GM18519 (cell line): ENCODE measurements around the gene HMGXB3.

Experiments used
- ATAC-seq: cut with Tn5 transposase; IDR thresholded peaks from one replicate; pipeline ENCODE4 v1.9.1; 2021; ENCODE audit warnings: mild to moderate bottlenecking, moderate library complexity; ENCODE audit not compliant: unreplicated experiment, low FRiP score

HMGXB3 gene

GRCh38 chr5:149981206-149981605 lies 19.3 kb upstream of the HMGXB3 start:
- ATAC-seq, result no peak

GRCh38 chr5:149982505-149982904 lies 18.0 kb upstream of the HMGXB3 start:
- no peak for ATAC-seq

GRCh38 chr5:149988126-149988525 lies 12.4 kb upstream of the HMGXB3 start:
- no peak for ATAC-seq

- no peak for ATAC-seq
Measured at GRCh38 chr5:149990518-149991376, 9.8 kb upstream of the HMGXB3 start.

- ATAC-seq, result no peak
Measured at GRCh38 chr5:149993471-149993870, 7.1 kb upstream of the HMGXB3 start.

- no peak for ATAC-seq
Measured at GRCh38 chr5:149995385-149996204, 4.9 kb upstream of the HMGXB3 start.

GRCh38 chr5:149996205-149996890 lies 4.2 kb upstream of the HMGXB3 start:
- no peak for ATAC-seq

GRCh38 chr5:149998281-149998680 lies 2.3 kb upstream of the HMGXB3 start:
- no peak for ATAC-seq

GRCh38 chr5:149999359-149999758 lies 1.2 kb upstream of the HMGXB3 start:
- no peak for ATAC-seq

GRCh38 chr5:149999866-150000255 lies 678 bp upstream of the HMGXB3 start:
- no peak for ATAC-seq

- ATAC-seq, result peak; percentile 12
Measured at GRCh38 chr5:150000990-150001659, 586 bp downstream of the HMGXB3 start.

GRCh38 chr5:150001660-150002486 lies 1.3 kb downstream of the HMGXB3 start:
- peak; percentile 59 for ATAC-seq

GRCh38 chr5:150006318-150006717 lies 5.8 kb downstream of the HMGXB3 start:
- no peak for ATAC-seq

GRCh38 chr5:150007050-150007449 lies 6.5 kb downstream of the HMGXB3 start:
- ATAC-seq, result no peak

- no peak for ATAC-seq
Measured at GRCh38 chr5:150009671-150010387, 9.3 kb downstream of the HMGXB3 start.

- ATAC-seq, result no peak
Measured at GRCh38 chr5:150013931-150014330, 13.4 kb downstream of the HMGXB3 start.

- no peak for ATAC-seq
Measured at GRCh38 chr5:150014456-150014855, 13.9 kb downstream of the HMGXB3 start.

GRCh38 chr5:150015415-150015814 lies 14.9 kb downstream of the HMGXB3 start:
- no peak for ATAC-seq

- no peak for ATAC-seq
Measured at GRCh38 chr5:150016537-150016936, 16.0 kb downstream of the HMGXB3 start.
